ENCODE measurements around the gene ANKRD9. TPM values are rescaled to one million over a fixed set of nuclear protein-coding genes. Genes with fewer than 3 reads are reported as not detected.

The ANKRD9 gene
- total and polyA plus RNA-seq, 2 experiments from 2014 or later = 17.3 to 95.9 TPM

GRCh38 chr14:102539544-102540314, 30.2 kb upstream of the ANKRD9 start (continued):
- TF ChIP-seq ZNF462 (CRISPR knock-in tag; IDR thresholded peaks at IDR 0.05) = no peak
- TF ChIP-seq ZNF331 (CRISPR knock-in tag; IDR thresholded peaks at IDR 0.05; ENCODE audit: low read depth) = no peak
- TF ChIP-seq CTCF (conservative IDR thresholded peaks at IDR 0.05; ENCODE audit: low read depth in 2 of 2) = no peak
- TF ChIP-seq ZNF114 (CRISPR knock-in tag; IDR thresholded peaks at IDR 0.05) = no peak
- no peak for TF ChIP-seq EZH2phosphoT487 (IDR thresholded peaks at IDR 0.05; ENCODE audit: unreplicated experiment)
- TF ChIP-seq ETS1 (IDR thresholded peaks at IDR 0.05) = no peak
- TF ChIP-seq NANOG (IDR thresholded peaks at IDR 0.05; ENCODE audit: borderline replicate concordance) = no peak
- no peak for TF ChIP-seq EZH2 (IDR thresholded peaks at IDR 0.05; ENCODE audit: low read depth, unreplicated experiment)
- no peak for TF ChIP-seq POLR2AphosphoS5 (IDR thresholded peaks at IDR 0.05; ENCODE audit: low read depth)
- TF ChIP-seq CREB1 (CRISPR knock-in tag; IDR thresholded peaks at IDR 0.05; ENCODE audit: low read depth) = no peak

All from GM23338 (cell line).